Parathyroid adenoma (tissue), 2 donors: ENCODE data around the gene SEC31A.
"Not testable (repeated sequence)": the region's sequence is repeated elsewhere in the genome, so short reads cannot be mapped to it uniquely, and the experiment has no call there.

Source experiments
- H2AFZ ChIP-seq: fragments of 300-600 bp; sonication (generic); one replicate; pipeline ENCODE4 v1.7.0; 2017; ENCODE audit warnings: antibody characterized with exemption, mild to moderate bottlenecking
- H3K27ac ChIP-seq: fragments of 300-600 bp; sonication (generic); one replicate; pipeline ENCODE4 v1.7.0; 2017
- H3K27me3 ChIP-seq: fragments of 300-600 bp; sonication (generic); one replicate; pipeline ENCODE4 v1.7.0; 2017; ENCODE audit warnings: low read length; ENCODE audit not compliant: control insufficient read depth, insufficient read depth
- H3K36me3 ChIP-seq: fragments of 300-600 bp; sonication (generic); one replicate; pipeline ENCODE4 v1.7.0; 2017; ENCODE audit warnings: low read length; ENCODE audit not compliant: control insufficient read depth, insufficient read depth
- H3K4me1 ChIP-seq: fragments of 300-600 bp; sonication (generic); one replicate; pipeline ENCODE4 v1.7.0; 2017; ENCODE audit warnings: control low read depth
- H3K4me2 ChIP-seq: fragments of 300-600 bp; sonication (generic); one replicate; pipeline ENCODE4 v1.7.0; 2017; ENCODE audit warnings: low read length
- H3K4me3 ChIP-seq: fragments of 300-600 bp; sonication (generic); one replicate; pipeline ENCODE4 v1.7.0; 2017; ENCODE audit warnings: low read depth, low read length
- H3K79me2 ChIP-seq: fragments of 300-600 bp; sonication (generic); one replicate; pipeline ENCODE4 v1.7.0; 2017; ENCODE audit warnings: control low read depth
- H3K9ac ChIP-seq: fragments of 300-600 bp; sonication (generic); one replicate; pipeline ENCODE4 v1.7.0; 2017; ENCODE audit warnings: mild to moderate bottlenecking
- H3K9me3 ChIP-seq: fragments of 300-600 bp; sonication (generic); one replicate; pipeline ENCODE4 v1.7.0; 2017; ENCODE audit warnings: low read length; ENCODE audit not compliant: control insufficient read depth
- TF ChIP-seq, protein P1 (sequence below): fragments of 300-600 bp; sonication (generic); IDR thresholded peaks from one replicate; pipeline ENCODE4 v1.7.0; 2017; ENCODE audit warnings: antibody characterized with exemption, mild to moderate bottlenecking
- donor health status: primary hyperparathyroidism.

SEC31A gene

GRCh38 chr4:82921795-82922194, 30.8 kb upstream of the SEC31A start:
- H3K36me3 ChIP-seq = no peaks in the 10 kb centered on the region
- TF ChIP-seq, protein P1, sequence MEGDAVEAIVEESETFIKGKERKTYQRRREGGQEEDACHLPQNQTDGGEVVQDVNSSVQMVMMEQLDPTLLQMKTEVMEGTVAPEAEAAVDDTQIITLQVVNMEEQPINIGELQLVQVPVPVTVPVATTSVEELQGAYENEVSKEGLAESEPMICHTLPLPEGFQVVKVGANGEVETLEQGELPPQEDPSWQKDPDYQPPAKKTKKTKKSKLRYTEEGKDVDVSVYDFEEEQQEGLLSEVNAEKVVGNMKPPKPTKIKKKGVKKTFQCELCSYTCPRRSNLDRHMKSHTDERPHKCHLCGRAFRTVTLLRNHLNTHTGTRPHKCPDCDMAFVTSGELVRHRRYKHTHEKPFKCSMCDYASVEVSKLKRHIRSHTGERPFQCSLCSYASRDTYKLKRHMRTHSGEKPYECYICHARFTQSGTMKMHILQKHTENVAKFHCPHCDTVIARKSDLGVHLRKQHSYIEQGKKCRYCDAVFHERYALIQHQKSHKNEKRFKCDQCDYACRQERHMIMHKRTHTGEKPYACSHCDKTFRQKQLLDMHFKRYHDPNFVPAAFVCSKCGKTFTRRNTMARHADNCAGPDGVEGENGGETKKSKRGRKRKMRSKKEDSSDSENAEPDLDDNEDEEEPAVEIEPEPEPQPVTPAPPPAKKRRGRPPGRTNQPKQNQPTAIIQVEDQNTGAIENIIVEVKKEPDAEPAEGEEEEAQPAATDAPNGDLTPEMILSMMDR = no peak
- no peaks in the 10 kb centered on the region for H3K4me1 ChIP-seq
- H3K79me2 ChIP-seq = no peaks in the 10 kb centered on the region
- no peak overlapping the region for H2AFZ ChIP-seq
- H3K27me3 ChIP-seq = no peaks in the 10 kb centered on the region
- H3K9ac ChIP-seq = no peak overlapping the region
- H3K4me2 ChIP-seq = no peak overlapping the region
- no peaks in the 10 kb centered on the region for H3K9me3 ChIP-seq
- H3K4me3 ChIP-seq = no peak overlapping the region
- H3K27ac ChIP-seq = no peak overlapping the region

GRCh38 chr4:82919386-82919785, 28.4 kb upstream of the SEC31A start:
- no peak overlapping the region for H3K4me3 ChIP-seq
- TF ChIP-seq, protein P1 = no peak
- no peaks in the 10 kb centered on the region for H3K79me2 ChIP-seq
- H3K36me3 ChIP-seq = no peaks in the 10 kb centered on the region
- H3K4me2 ChIP-seq = no peak overlapping the region
- H3K9me3 ChIP-seq = no peaks in the 10 kb centered on the region
- no peak overlapping the region for H3K9ac ChIP-seq
- H3K27me3 ChIP-seq = no peaks in the 10 kb centered on the region
- H3K27ac ChIP-seq = no peak overlapping the region
- no peaks in the 10 kb centered on the region for H3K4me1 ChIP-seq
- no peak overlapping the region for H2AFZ ChIP-seq

- Histone ChIP-seq H3K27me3 (no peaks in the 10 kb centered on the region), H3K27ac (no peak overlapping the region), H3K79me2 (no peaks in the 10 kb centered on the region), H2AFZ (no peak overlapping the region), H3K9me3 (no peaks in the 10 kb centered on the region), H3K4me3 (no peak overlapping the region), H3K4me1 (no peaks in the 10 kb centered on the region), H3K9ac (no peak overlapping the region), H3K4me2 (no peak overlapping the region), H3K36me3 (no peaks in the 10 kb centered on the region)
- TF ChIP-seq, protein P1 = no peak
Observed at GRCh38 chr4:82918091-82918490, 27.1 kb upstream of the SEC31A start.

GRCh38 chr4:82913968-82914367, 23.0 kb upstream of the SEC31A start:
- not testable (repeated sequence) for H3K4me2 ChIP-seq, H3K27me3 ChIP-seq, H3K27ac ChIP-seq, H3K4me3 ChIP-seq, H3K9ac ChIP-seq, H3K79me2 ChIP-seq, H2AFZ ChIP-seq, H3K9me3 ChIP-seq, H3K36me3 ChIP-seq, H3K4me1 ChIP-seq

GRCh38 chr4:82913305-82913704, 22.4 kb upstream of the SEC31A start:
- no peak overlapping the region for H3K4me3 ChIP-seq
- no peak overlapping the region for H3K27ac ChIP-seq
- H3K36me3 ChIP-seq = no peaks in the 10 kb centered on the region
- H3K27me3 ChIP-seq = no peaks in the 10 kb centered on the region
- no peaks in the 10 kb centered on the region for H3K79me2 ChIP-seq
- H3K9ac ChIP-seq = no peak overlapping the region
- no peak overlapping the region for H3K4me2 ChIP-seq
- TF ChIP-seq, protein P1 = no peak
- no peaks in the 10 kb centered on the region for H3K9me3 ChIP-seq
- H2AFZ ChIP-seq = no peak overlapping the region
- H3K4me1 ChIP-seq = no peaks in the 10 kb centered on the region
